GM12801 (cell line): ENCODE measurements around the gene RAET1G.

Source experiments
- TF ChIP-seq, protein P1 (sequence below): IDR thresholded peaks from one replicate; pipeline ENCODE4 v1.5.1; 2011; ENCODE audit warnings: control low read depth; ENCODE audit not compliant: insufficient read length; ENCODE audit errors: extremely low read depth

The RAET1G gene

DNA sequence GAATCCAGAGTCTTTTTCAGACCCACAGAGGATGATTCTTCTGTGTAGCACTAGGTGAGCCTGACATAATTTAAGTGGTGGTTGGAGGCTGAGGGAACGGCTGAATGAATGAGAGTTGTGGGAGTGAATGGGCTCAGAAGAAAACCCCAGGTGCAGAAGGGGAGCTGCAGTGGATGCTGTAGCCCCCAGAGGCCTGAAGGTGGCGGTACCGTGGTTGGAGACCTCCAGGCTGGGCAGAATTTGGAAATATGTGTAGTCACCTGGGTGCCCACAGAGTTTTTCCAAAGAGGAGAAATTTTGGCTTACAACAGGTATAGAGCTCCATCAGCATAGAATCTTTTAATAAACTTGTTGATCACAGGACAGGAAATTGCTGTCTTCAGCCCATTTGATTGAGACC, 6.5 kb upstream of the RAET1G start:
- TF ChIP-seq, protein P1, sequence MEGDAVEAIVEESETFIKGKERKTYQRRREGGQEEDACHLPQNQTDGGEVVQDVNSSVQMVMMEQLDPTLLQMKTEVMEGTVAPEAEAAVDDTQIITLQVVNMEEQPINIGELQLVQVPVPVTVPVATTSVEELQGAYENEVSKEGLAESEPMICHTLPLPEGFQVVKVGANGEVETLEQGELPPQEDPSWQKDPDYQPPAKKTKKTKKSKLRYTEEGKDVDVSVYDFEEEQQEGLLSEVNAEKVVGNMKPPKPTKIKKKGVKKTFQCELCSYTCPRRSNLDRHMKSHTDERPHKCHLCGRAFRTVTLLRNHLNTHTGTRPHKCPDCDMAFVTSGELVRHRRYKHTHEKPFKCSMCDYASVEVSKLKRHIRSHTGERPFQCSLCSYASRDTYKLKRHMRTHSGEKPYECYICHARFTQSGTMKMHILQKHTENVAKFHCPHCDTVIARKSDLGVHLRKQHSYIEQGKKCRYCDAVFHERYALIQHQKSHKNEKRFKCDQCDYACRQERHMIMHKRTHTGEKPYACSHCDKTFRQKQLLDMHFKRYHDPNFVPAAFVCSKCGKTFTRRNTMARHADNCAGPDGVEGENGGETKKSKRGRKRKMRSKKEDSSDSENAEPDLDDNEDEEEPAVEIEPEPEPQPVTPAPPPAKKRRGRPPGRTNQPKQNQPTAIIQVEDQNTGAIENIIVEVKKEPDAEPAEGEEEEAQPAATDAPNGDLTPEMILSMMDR, result no peak

DNA sequence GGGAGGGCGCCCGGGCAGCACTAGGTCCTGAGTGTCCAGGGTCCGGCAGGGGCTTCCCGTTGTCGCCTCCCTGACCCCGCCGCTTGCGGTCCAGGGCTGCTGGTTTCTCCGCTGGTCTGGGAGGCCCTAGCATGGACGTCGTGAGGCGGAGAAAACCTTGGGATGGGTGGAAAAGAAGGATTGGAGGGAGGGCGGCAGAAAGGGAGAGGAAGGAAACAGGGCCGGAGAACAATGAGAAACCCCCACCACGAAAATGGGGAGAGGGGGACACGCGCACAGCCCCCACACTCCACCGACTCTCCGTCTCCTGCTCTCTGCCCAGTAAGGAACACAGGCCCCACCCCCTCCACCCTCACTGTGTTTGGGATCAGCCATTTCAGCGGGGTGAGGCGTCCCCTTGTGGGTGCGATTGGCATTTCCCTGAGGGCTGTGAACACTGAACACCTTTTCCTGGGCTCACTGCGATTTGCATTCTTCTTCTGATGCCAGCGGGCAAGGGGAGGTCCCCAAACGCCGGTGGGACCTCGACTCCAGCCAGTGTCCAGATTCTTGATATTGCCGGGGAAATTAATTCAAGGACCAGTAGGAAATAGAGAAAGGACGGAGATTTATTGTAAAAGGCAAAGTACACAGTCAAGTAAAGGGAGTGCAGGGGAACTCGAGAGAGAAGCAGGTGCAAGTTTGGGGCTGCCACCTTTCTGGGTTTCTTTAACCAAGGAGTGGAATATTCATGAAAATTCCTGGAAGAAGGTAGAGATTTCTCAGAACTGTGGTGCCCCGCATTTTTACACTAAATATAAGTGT, 3.3 kb upstream of the RAET1G start:
- TF ChIP-seq, protein P1, result no peak

DNA sequence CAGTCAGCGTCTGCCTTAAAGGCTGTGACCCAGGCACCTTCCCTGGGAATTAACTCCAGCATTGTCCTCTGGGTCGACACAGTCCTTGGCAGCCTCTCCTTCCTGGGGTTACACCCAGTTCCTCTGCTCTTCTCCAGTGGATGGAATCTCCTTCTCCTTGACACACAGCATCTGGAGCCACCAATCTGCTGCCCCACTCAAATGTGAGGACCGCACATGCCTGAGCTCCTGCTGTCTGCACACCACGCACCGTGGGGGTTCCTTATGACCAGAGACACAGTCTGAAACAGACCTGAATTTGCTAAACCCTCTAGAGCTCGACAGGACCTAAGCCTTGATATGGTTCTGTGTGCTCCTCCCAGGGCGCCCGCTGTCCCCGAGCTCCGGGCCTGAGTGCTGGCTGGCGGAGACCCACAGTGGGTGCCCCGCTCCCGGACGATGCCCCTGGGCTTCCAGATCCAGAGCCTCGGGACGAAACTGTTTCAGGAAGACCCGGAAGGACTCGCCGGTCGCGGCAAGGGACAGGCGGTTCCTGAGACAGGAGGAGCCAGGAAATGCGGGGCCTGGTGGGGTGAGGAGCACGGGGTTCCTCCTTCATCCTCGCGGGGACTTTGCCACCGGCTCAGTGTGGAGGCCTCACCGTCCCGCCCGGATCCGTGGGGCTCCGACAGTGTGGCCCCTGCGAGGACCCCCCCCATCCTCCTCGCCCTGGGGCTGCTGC, 2.5 kb upstream of the RAET1G start:
- TF ChIP-seq, protein P1, result no peak

DNA sequence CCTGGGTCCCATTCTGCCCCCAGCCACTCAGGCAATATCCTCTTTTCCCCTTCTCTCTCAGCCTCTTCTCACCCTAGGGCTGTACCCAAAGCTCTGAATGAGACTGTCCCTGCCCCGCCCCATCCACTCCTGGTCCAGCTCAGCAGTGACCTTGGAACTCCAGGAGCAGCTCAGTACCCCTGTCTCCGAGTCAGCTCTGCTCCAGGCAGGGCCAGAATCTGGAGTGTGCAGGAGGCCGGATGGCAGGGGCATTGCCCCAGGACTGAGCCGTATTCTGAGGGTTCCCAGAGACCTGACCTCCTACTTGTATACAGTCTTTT, 2.0 kb upstream of the RAET1G start:
- TF ChIP-seq, protein P1, result no peak

DNA sequence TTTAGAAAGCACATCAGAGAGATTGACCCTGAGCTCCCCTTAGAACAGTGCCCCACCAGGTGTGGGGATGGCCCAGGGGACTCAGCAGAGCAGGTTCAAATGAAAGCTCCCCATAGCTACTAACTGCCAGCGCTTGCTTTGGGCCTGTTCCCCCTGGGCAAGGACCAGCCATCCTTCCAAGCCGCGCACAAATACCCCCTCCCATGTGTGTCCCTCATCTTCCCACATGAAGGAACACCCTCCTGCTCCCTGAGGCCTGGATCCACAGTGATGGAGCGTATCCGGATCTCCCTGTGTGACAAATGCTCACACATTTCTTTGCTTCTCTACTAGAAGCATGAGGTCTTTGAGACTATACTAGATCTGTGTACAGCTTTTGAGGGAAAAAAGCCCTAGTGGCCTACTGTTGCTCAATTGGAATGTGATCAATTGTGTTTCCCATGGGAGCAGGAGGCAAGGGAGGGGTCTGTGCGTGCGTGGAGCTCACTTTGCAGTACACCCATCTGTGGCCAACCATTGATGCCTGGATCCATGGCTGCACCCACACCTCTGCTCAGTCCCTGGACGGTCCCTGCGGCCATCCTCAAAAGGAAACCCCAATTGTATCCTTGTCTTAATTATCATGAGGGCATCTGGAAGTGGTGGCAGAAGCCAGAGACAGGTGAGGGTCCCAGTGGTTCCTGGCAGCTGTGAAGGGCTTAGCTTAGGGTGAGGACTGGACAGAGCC, 1.4 kb upstream of the RAET1G start:
- TF ChIP-seq, protein P1, result no peak

DNA sequence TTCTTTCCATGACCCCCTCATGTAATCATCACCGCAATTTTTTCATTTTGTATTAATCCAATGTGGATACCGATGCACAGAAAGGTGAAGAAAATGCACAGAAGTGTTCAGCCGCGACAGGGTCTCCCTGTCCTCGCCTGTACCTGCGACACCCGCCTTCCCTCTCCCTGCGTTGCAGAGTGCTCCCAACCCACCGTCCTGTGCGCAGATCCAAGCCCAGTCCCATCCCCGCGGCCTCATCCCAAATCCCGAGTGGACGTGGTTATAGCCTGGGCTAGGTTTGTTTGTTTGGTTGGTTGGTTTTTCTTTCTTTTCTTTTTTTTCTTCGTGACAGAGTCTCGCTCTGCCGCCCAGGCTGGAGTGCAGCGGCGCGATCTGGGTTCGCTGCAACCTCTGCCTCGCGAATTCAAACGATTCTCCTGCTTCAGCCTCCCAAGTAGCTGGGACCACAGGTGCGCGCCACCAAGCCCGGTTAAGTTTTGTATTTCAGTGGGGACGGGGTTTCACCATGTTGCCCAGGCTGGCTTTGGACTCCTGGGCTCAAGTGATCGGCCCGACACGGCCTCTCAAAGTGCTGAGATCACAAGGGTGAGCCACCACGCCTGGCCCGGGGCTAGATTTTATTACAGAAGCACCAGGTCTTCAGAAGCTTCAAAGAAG, 536 bp upstream of the RAET1G start:
- TF ChIP-seq, protein P1, result no peak

DNA sequence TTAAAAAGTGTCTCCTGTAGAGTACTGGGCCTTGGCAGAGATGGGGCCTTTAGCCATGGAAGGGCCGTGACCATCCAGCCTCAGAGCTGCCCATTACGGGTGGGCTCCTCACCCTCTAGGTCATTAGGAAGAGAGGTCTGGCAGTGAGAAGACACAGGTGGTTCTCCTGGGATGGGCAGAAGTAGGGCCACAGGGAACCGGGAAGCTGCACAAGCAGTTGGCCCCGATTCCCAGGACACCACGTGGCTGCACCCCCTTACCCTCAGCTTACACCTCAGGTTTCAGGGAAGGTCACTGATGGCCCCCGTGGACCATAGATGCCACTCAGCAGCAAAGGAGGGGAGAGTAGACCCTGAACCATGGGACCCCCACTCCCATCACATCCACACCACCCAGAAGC, 1.6 kb downstream of the RAET1G start:
- TF ChIP-seq, protein P1, result no peak
